Sciatic nerve (tissue), 2 donors: ENCODE results near the gene CTNNA3. TPM values are rescaled to one million over a fixed set of nuclear protein-coding genes. Genes with fewer than 3 reads are reported as not detected.

ENCODE experiments used
- ATAC-seq: fragments of 200-7000 bp; cut with Tn5 transposase; one replicate; pipeline ENCODE4 v1.9.1; 2020; ENCODE audit warnings: mild to moderate bottlenecking, moderate library complexity
- DNase-seq: peaks from one replicate; pipeline ENCODE4 v3.0.0-alpha.2; 2020; ENCODE audit warnings: low spot score
- intact Hi-C: fragments of 100-400 bp; cut with DNase I; formaldehyde crosslinking; loops from one replicate; pipeline ENCODE4 v1.14.2; 2022
- total RNA-seq: library from RNA; stranded (reverse); fragmentation: NEBNext Ultra II Directional; extraction: Animal tissue kit (Norgen Biotek cat#: 25700); gene quantifications from one replicate; pipeline ENCODE4 v1.2.1, GENCODE V29; 2021
- donor health status: DM: no; HTN: no; CAD: no.
- donor health status: DM: no; HTN: no; CAD: no.

The CTNNA3 gene
- total RNA-seq, 1 donor from 2014 or later = 89.6 TPM

DNA sequence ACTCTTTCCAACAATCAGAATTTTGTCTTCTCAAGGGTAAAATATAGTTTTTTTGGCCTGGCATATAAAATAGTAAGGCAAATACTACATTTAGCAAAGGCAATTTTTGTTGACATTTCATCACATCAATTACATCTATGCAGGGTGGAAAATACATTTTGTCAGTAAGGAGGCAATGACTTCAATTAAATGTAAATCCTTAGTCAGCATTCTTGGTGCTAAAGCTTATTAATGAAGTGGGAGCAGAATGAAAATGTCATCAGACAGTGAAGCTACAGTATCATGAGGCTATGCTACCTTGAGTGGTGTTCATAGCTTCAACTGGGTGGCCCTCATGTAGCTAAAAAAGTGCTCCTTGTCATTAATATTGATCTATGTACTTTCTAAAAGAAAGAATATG is 761.3 kb downstream of the CTNNA3 start:
- ATAC-seq (no peak), DNase-seq (no peak)
- intact Hi-C loops = no loop called here

DNA sequence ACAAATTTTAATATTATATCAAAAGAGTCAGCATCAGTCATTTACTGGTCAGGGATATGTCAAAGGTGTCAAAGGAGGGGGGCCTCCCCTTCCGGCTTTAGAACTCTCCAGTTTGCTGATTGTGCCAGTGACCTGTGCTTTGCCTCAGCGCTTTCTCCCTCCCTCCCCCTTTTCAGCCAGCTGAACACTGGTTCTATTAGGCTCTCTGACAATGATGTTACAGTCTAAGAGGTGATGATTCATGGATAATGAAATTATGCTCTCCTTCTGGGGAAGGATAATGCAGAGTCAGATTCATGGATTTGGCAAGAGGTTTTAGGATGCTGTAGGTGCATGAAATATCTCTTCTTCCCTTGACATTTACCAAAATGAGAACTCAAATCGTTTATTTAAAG is 764.0 kb downstream of the CTNNA3 start:
- DNase-seq = no peak
- intact Hi-C loops = no loop called here
- ATAC-seq = no peak

DNA sequence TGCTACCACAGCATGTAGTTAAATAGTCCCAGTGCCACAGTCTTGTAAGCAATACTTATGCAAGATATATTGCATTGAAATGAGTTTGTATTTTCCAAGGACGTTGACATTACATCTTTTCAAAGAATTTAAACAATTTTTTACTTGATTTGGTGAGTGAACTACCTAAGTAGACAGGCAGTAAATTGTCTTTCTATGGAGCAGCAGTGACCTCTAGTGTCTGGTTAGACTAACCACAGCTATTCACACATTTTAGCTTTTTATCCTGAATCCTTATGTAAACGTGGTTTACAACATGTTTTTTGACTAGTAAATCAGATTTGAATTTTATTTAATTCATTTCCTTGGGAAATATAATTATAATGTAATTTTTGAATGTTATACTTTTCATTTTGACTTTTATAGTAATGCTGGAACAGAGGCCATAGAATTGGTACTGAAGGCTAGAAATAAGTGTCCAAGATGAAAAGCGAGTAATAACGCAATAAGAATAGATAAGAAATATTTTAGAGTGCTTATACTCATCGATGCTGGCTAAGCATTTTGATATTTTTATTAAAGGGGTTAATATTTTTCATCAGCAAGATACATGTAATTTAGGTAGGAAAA is 764.6 kb downstream of the CTNNA3 start:
- DNase-seq = no peak
- peak; percentile 53 for ATAC-seq
- intact Hi-C loops = no loop called here

DNA sequence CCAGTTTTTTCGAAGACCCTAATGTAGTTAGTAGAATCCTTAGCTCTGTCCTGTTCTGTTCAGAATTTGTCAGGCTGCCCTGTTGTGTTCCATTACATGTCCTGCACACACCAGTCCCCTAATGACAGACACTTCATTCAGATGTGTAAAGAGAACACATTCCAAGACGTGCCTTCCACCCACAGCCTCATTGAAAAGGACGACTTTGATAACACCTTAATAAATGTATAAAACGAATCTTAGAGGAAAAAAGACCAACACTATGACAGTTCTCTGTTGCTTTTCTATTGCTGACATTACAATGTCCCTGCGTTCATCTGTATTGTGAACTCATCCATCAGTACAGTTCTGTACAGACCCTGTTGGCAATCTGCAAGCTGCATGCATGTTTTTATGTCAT is 766.6 kb downstream of the CTNNA3 start:
- intact Hi-C loops = no loop called here
- ATAC-seq (no peak), DNase-seq (no peak)

DNA sequence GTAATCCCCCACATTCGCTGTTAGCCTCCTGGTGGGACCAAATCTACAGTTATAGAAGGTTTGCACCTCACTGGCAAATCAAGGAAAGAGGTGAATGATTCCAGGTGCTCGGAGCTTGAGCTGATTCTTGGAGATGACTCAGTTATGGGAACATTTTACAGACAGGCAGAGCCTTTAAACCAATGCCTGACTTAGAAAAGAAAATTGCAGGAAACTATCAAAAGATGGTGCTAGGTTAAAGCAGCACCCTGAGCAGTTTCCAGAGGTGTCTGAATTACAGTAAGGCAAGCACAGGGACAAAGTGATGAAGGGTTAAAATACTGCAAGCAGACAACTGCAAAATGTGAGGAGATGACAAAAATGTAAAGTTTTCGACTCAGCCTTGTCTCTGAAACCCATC is 767.2 kb downstream of the CTNNA3 start:
- intact Hi-C loops = no loop called here
- no peak for ATAC-seq
- DNase-seq = no peak

DNA sequence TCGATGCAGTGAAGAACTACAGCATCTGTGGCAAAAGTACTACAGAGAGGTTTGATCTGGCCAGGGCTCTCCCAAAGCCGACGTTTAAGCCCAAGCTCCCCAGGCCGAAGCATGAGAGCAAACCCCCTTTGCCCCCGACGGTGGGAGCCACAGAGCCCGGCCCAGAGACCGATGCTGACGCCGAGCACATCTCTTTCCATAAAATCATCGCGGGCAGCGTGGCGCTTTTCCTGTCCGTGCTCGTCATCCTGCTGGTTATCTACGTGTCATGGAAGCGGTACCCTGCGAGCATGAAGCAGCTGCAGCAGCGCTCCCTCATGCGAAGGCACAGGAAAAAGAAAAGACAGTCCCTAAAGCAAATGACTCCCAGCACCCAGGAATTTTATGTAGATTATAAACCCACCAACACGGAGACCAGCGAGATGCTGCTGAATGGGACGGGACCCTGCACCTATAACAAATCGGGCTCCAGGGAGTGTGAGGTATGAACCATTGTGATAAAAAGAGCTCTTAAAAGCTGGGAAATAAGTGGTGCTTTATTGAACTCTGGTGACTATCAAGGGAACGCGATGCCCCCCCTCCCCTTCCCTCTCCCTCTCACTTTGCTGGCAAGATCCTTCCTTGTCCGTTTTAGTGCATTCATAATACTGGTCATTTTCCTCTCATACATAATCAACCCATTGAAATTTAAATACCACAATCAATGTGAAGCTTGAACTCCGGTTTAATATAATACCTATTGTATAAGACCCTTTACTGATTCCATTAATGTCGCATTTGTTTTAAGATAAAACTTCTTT is 767.8 kb downstream of the CTNNA3 start:
- peak; percentile 53 for DNase-seq
- intact Hi-C loops = no loop called here
- peak; percentile 10 for ATAC-seq

DNA sequence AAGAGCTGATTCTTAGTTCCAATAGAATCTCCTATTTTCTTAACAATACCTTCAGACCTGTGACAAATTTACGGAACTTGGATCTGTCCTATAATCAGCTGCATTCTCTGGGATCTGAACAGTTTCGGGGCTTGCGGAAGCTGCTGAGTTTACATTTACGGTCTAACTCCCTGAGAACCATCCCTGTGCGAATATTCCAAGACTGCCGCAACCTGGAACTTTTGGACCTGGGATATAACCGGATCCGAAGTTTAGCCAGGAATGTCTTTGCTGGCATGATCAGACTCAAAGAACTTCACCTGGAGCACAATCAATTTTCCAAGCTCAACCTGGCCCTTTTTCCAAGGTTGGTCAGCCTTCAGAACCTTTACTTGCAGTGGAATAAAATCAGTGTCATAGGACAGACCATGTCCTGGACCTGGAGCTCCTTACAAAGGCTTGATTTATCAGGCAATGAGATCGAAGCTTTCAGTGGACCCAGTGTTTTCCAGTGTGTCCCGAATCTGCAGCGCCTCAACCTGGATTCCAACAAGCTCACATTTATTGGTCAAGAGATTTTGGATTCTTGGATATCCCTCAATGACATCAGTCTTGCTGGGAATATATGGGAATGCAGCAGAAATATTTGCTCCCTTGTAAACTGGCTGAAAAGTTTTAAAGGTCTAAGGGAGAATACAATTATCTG is 768.6 kb downstream of the CTNNA3 start:
- ATAC-seq = no peak
- no peak for DNase-seq
- intact Hi-C loops = no loop called here

DNA sequence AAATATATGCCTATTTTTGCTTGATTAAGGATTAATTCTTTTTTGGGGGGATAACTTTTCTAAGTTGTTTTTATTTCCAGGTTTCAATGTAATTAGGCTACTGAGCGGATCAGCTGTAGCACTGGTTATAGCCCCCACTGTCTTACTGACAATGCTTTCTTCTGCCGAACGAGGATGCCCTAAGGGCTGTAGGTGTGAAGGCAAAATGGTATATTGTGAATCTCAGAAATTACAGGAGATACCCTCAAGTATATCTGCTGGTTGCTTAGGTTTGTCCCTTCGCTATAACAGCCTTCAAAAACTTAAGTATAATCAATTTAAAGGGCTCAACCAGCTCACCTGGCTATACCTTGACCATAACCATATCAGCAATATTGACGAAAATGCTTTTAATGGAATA is 769.2 kb downstream of the CTNNA3 start:
- DNase-seq = no peak
- intact Hi-C loops = no loop called here
- no peak for ATAC-seq

DNA sequence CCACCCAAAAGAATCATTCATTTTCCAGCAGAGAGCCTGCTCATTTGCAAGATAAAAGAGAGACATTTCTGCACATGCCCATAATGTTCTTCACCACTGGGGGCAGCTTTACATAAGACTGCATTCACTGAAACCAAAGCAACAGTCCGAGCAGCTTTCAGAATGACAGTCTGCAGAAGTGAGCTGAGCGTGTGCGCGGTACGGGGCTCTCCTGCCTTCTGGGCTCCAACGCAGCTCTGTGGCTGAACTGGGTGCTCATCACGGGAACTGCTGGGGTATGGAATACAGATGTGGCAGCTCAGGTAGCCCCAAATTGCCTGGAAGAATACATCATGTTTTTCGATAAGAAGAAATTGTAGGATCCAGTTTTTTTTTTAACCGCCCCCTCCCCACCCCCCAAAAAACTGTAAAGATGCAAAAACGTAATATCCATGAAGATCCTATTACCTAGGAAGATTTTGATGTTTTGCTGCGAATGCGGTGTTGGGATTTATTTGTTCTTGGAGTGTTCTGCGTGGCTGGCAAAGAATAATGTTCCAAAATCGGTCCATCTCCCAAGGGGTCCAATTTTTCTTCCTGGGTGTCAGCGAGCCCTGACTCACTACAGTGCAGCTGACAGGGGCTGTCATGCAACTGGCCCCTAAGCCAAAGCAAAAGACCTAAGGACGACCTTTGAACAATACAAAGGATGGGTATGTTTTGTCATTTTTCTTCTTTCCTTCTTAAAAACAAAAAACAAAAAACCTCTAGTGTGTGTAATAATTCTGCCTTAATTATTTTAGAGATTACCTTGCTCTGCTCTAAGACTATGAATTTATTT is 769.9 kb downstream of the CTNNA3 start, which contains the start of gene LRRTM3:
Gene LRRTM3 (plus strand): TSS at position 141 of the 820 bp plus-strand sequence.
- peak; percentile 96 for ATAC-seq
- peak; percentile 58 for DNase-seq
- intact Hi-C loops = no loop called here

DNA sequence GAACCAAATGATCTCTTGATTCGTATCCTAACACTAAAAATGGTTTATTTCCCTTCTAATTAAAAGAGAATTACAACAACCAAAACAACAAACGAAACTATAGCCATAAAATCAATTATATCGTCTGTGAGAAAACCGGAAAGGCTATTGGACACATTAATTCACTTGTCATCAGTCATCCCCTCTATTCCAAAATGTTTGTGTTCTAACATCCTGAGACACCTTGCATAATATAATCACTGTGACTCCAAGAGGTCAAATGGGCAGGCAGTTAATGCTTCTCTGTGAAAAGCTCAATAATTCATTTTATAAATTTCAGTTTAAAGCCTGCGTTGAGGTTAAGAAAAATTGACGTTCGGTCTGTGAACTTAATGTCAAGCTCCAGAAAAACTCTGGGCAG is 770.6 kb downstream of the CTNNA3 start:
- intact Hi-C loops = no loop called here
- DNase-seq = no peak
- no peak for ATAC-seq

DNA sequence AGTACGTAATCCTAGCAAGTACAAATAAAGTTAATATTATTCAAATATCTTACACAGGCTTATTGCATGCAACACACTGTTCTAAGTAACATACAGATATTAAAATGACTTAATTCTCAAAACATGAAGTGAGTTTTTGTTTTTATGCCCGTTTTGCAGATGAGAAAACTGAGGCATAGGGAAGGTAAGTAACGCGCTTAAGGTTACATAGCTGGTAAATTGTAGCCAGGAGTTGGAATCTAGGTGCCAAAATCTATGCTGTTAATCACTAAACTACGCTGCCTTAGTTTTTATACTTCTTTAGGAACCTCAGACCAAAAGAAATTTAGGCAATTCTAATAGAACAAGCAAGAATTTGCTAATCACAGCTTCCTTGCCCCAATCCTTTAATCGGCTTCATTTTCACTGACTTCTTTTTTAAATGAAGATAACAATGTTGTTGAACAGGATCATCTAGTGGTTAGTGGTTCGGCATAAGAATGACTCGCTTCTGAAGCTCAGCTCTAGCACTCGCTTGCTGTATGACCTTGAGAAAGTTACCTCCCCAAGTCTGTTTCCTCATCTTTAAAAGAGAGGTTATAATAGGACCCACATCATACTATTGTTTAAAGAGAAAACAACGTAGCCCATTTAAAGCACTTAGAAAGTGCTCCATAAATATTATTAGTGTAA is 771.2 kb downstream of the CTNNA3 start:
- DNase-seq (no peak), ATAC-seq (no peak)
- intact Hi-C loops = no loop called here

DNA sequence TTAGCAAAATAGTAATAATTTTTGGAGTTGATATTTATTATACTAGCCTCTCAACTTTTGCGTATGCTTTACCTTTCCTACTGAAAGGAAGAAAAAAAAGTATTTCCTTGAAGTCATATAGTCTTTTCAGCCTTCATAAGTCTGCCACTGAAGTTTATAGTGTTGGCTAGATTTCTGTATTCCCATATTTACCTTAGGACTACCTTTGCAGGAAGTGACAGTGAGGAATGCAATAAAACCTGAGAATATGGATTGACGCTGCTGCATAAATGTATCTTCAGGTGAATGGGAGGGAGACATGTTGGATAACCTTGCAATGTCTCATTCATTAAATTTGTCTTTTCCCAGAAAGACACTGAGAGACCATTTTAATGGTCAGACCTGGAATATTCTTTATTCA is 776.7 kb downstream of the CTNNA3 start:
- intact Hi-C loops = no loop called here
- DNase-seq (no peak), ATAC-seq (no peak)

DNA sequence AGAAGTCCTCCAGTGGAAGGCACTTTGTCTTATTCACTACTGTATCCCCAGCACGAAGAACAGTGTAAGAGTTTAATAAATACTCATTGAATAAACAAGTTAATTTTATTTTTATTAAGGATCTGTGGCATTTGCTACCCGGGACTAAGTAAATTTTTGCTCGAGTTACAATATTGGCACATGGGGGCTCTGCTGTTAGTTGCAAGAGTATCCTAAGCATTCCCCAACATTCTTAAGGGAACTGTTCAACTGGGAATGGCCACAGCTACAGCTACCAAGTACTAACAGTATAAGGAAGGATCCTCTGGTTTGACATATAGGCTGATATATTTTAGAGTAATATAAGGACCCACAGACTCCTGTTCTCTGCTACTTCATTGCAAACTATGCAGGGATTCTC is 778.9 kb downstream of the CTNNA3 start:
- ATAC-seq (no peak), DNase-seq (no peak)
- intact Hi-C loops = no loop called here

DNA sequence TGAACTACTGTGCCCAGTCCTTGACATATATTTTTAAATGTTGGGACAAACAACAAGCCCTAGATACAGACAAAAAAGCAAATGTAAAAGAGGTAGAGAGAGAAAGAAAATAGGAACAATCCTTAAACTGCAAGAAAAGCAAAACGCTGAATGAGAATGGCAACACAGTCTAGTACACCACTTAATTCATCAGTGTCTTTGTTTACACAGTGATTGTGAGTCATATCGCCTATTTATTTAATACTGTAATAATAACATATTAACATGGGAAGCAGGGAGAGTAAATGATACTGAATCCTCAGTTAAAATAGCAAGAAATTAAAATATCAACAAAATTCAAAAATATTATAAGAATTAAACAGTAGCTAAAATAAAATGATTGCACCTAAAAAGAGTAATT is 780.0 kb downstream of the CTNNA3 start:
- ATAC-seq (no peak), DNase-seq (no peak)

DNA sequence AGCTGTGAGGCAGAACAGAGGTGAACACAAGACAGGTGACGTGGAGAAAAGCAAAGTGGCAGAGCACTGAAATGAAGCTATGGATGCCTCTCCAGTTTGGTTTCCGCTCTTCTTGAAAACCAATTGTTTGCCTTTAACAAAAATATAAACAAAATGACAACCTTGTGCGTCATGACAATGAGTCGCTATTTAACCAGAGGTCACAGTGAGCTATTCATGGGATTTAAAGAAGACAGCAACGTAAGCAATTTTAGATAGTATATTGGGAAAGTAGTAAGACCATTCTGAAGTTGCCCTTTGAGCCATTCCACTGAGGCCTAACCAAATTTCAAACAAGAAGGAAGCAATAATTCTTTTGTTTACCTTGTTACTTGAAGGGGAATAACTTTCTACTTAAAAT is 785.3 kb downstream of the CTNNA3 start:
- intact Hi-C loops = no loop called here
- no peak for DNase-seq
- ATAC-seq = no peak

More for the DNA sequence above, 780.0 kb downstream of the CTNNA3 start:
- intact Hi-C loops = no loop called here

DNA sequence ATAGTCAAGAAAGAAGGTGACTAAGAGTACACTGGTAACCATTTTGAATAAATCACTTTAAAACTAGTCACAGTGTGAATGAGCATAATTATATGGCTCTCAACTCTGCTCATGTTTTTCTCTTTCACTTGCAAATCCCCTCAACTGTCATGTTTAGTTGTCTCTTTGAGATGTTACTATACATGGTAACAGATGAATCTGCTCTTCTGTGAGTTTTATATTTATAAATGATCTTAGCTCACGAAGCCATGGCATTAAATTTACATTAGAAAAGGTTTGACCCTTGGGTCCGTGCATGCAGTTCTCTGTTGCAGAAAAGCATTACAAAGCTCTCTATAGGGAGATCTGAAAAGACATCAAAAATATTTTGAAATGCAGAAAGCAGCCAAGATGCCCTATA is 803.1 kb downstream of the CTNNA3 start:
- ATAC-seq (no peak), DNase-seq (no peak)
- intact Hi-C loops = no loop called here

DNA sequence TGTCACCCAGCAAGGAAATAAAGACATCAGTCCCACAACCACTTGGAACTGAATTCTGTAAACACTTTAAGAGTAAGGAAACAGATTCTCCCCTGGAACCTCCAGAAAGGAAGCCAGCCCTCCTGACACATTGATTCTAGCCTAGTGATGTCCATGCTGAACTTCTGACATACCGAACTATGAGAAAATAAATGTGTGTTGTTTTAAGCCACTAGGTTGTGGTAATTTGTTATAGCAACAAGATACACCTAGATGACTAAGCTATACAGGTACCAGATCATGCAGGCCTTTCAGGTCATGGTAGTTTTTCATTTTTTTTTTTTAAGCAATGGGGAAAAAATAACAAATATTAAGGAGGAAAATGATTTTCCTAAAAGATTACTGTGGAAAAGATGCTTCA is 807.8 kb downstream of the CTNNA3 start:
- intact Hi-C loops = no loop called here
- DNase-seq (no peak), ATAC-seq (no peak)

DNA sequence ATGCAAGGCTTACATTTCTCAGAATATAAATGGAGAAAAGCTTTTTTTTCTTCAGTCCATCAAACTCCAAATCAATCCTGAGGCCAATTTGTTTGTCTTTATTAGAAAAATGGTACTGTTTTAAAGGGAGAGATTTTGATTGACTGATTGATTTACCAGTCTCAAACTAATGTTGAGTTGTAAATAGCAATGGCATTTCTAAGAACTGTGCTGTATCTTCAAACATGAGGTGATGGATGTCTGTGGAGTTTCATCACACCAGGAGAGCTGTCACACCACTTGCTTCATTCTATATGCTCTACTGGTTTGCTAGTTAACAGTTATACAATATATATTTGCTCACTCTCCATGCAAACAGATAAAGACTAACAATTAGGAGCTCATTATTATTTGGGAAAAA is 809.1 kb downstream of the CTNNA3 start:
- ATAC-seq (no peak), DNase-seq (no peak)
- intact Hi-C loops = no loop called here

DNA sequence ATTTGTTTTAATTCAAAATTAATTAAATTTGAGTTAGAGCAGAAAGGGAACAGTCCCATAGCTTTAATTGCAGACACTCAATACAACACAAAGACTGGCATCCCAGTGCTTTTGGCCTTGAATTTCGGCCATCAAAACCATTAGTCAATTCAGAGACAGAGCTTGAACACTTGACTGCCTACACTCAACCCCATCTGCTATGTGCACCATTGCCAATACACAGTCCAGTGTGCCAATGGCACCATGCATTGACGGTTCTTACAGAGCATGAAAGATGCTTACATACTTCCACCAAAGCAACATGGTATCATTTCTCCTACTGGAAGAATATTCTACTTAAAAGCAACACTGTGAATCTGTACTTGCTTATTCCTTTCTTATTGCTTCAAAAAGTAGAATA is 813.7 kb downstream of the CTNNA3 start:
- intact Hi-C loops = no loop called here
- no peak for DNase-seq
- ATAC-seq = no peak
